ENCODE measurements around the gene RANBP9.

GRCh38 chr6:13742961-13743735, 31.5 kb upstream of the RANBP9 start:
- TF ChIP-seq CTCF (IDR thresholded peaks at IDR 0.05), result no peak
- TF ChIP-seq POLR2A (IDR thresholded peaks at IDR 0.05), result no peak
